DMS79 treated with DMSO at 0.1 percent for 48 hours (cell line): ENCODE data around the gene SOS1.
"Not testable (repeated sequence)": the region's sequence is repeated elsewhere in the genome, so short reads cannot be mapped to it uniquely, and the experiment has no call there.

Experiments
- DNase-seq: peaks from one replicate; lab custom pipeline; 2025; lab: John Stamatoyannopoulos, UW

SOS1 gene

GRCh38 chr2:39120771-39121522 is at the start of gene SOS1:
SOS1 (minus strand) TSS chr2:39121051; CDS start chr2:39120422, 629 bp downstream.
- DNase-seq, result peak; percentile 89

DNA sequence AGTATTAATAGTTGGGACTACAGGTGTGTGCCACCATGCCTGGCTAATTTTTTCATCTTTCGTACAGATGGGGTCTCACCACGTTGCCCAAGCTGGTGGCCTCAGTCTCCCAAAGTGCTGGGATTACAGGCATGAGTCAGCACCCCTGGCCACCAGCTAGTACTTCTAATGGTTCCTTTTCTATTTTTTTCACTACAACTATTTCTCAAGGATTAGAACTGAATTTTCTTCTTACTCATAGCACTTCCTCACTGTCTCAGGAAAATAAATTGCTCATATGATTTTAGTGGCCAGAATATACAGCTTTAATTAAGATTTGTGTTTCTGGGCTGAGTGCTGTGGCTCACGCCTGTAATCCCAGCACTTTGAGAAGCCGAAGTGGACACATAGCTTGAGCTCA is 43.2 kb upstream of the SOS1 start:
- no peak for DNase-seq

DNA sequence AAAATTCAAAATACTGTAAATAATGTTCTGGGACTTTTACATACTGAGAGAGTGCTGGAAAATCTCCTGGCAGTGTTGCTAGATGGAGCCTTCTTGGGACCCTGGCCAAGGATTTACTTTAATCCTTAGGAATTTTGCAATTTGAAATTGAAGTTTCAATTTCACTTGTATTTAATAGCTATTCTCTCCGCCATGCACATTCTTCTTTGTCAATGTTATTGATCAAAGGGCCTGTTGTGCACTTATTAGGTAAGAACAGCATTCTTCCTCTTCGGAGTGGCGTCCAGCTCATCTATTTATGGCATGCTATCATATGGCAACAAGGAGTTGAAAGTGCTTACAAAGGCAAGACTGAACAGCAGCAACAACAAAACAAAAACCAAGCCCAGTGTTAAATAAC is 40.1 kb upstream of the SOS1 start:
- no peak for DNase-seq

- DNase-seq, result no peak
Measured at GRCh38 chr2:39159283-39159682, 38.4 kb upstream of the SOS1 start.

DNA sequence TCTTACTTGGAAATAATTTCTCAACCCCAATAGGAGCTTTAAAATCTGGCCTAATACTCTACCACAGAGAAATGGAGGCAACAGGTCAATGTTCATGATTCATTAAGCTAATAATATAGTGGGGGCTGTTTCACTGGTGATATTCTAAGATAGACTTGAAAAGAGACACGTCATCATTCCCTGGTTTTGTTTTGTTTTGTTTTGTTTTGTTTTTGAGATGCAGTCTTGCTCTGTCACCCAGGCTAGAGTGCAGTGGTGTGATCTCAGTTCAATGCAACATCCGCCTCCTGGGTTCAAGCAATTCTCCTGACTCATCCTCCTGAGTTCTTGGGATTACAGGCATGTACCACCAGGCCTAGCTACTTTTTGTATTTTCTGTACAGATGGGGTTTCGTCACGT is 37.5 kb upstream of the SOS1 start:
- no peak for DNase-seq

- DNase-seq, result no peak
Measured at GRCh38 chr2:39156846-39157245, 36.0 kb upstream of the SOS1 start.

GRCh38 chr2:39156107-39156506 is 35.3 kb upstream of the SOS1 start:
- DNase-seq, result no peak

- not testable (repeated sequence) for DNase-seq
Measured at GRCh38 chr2:39155573-39155972, 34.7 kb upstream of the SOS1 start.

GRCh38 chr2:39154944-39155343 is 34.1 kb upstream of the SOS1 start:
- no peak for DNase-seq

GRCh38 chr2:39153312-39153711 is 32.5 kb upstream of the SOS1 start:
- DNase-seq, result no peak

DNA sequence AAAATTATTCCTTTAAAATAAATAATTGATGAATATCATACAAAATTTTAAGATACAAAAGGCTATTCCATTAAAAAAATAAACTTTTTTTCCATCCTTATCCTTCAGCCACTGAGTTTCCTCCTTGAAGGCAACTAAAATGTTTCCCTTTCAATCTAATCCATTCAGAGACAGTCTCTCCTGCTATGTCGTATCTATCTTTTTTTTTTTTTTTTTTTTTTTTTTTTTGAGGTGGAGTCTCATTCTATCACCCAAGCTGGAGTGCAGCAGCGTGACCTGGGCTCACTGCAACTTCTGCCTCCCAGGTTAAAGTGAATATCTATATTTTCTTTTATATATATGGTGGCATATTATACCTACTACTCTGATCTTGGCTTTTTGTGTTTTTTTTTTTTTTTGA is 31.7 kb upstream of the SOS1 start:
- DNase-seq, result no peak

GRCh38 chr2:39150890-39151497 is 30.1 kb upstream of the SOS1 start:
- DNase-seq, result no peak

- no peak for DNase-seq
Measured at GRCh38 chr2:39150102-39150562, 29.3 kb upstream of the SOS1 start.

GRCh38 chr2:39146630-39147029 is 25.8 kb upstream of the SOS1 start:
- no peak for DNase-seq

DNA sequence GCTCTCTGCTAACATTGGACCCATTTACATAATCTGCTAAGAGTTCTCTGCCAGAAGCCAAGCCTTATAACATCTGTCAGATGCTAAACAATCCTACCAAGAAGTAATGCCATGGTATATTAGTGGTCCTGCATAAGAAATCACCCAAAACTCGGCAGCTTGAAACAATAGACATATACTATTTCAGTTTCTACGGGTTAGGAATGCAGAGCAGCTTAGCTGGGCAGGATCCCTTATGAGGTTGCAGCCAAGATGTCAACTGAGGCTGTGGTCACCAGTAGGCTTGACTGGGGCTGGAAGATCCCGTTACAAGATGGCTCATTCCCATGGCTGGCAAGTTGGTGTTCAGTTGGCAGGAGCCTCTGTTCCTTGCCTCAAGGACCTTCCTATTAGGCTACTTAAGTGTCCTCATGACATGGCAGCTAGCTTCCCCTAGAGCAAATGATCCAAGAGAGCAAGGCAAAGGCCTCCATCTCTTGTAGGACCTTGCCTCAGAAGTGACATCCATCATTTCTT is 25.1 kb upstream of the SOS1 start:
- no peak for DNase-seq

- DNase-seq, result no peak
Measured at GRCh38 chr2:39144416-39144815, 23.6 kb upstream of the SOS1 start.

- no peak for DNase-seq
Measured at GRCh38 chr2:39142904-39143605, 22.2 kb upstream of the SOS1 start.

- no peak for DNase-seq
Measured at GRCh38 chr2:39141334-39142271, 20.8 kb upstream of the SOS1 start.

GRCh38 chr2:39140948-39141333 is 20.1 kb upstream of the SOS1 start:
- not testable (repeated sequence) for DNase-seq

GRCh38 chr2:39140322-39140847 is 19.5 kb upstream of the SOS1 start:
- DNase-seq, result no peak

GRCh38 chr2:39139511-39140237 is 18.8 kb upstream of the SOS1 start:
- no peak for DNase-seq
